Mammary epithelial cell (primary cell): ENCODE results near the gene FBXO17.

ENCODE experiments used
- EZH2 ChIP-seq: IDR thresholded peaks from 2 replicates; pipeline ENCODE4 v1.6.1; 2012; ENCODE audit warnings: low read length, inconsistent platforms, borderline replicate concordance
- TF ChIP-seq, protein P1 (sequence below), 2 donors: IDR thresholded peaks in 1 of 2; conservative IDR thresholded peaks in 1 of 2; 2 replicates each; pipeline ENCODE4 v1.5.1; 2011 to 2012; ENCODE audit warnings: inconsistent platforms in 2 of 2, low read length in 2 of 2, mild to moderate bottlenecking in 2 of 2, control low read depth in 1 of 2, low read depth in 1 of 2; ENCODE audit not compliant: insufficient read depth in 1 of 2; ENCODE audit errors: extremely low read depth in 1 of 2

DNA sequence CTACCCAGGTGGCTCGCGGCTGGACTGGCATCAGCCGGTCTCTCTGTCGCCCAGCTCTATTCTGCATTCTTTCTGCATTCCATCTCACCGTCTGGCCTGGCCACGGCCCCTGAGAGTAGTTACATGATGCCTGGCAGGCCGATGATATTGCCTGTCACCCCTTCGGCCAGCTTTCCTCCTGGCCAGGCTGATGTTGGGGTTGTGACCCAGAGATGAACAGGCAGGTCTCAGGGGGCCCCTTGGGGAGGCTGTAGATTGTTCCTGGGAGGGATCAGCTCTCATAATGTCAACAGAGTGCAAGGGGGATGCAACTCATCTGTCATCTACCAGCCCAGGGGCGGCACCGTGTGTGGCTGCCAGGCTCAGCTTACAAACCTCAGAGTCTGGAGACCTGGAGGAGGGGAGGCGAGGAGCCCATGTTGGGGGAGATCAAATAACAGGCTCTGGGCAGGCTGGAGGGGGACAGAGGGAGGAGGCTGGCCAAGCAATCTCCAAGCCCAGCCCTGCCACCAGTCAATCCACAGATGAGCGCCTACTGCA lies 13.6 kb upstream of the FBXO17 start:
- TF ChIP-seq, protein P1, sequence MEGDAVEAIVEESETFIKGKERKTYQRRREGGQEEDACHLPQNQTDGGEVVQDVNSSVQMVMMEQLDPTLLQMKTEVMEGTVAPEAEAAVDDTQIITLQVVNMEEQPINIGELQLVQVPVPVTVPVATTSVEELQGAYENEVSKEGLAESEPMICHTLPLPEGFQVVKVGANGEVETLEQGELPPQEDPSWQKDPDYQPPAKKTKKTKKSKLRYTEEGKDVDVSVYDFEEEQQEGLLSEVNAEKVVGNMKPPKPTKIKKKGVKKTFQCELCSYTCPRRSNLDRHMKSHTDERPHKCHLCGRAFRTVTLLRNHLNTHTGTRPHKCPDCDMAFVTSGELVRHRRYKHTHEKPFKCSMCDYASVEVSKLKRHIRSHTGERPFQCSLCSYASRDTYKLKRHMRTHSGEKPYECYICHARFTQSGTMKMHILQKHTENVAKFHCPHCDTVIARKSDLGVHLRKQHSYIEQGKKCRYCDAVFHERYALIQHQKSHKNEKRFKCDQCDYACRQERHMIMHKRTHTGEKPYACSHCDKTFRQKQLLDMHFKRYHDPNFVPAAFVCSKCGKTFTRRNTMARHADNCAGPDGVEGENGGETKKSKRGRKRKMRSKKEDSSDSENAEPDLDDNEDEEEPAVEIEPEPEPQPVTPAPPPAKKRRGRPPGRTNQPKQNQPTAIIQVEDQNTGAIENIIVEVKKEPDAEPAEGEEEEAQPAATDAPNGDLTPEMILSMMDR (conservative IDR thresholded peaks at IDR 0.05 in 1 of 2, IDR thresholded peaks at IDR 0.05 in 1 of 2; ENCODE audit: extremely low read depth in 1 of 2, insufficient read depth in 1 of 2, low read depth in 1 of 2, low read length in 2 of 2): no peak
- TF ChIP-seq EZH2: no peak
